Stimulated activated CD8-positive, alpha-beta memory T cell treated with anti-CD3 and anti-CD28 coated beads, Interleukin-15, amount 100 ng/mL, for 4 hours (primary cell): Measurements from ENCODE around the gene RGS1.

Experiments used
- DNase-seq, 2 donors: peaks; one replicate each; pipeline ENCODE4 v3.0.0-alpha.2; 2020; ENCODE audit warnings: low read depth in 2 of 2

The RGS1 gene

GRCh38 chr1:192553741-192554140 lies 21.8 kb upstream of the RGS1 start:
- DNase-seq: no peak

- no peak for DNase-seq
These were observed 20.7 kb upstream of the RGS1 start for GRCh38 chr1:192554904-192555303.

GRCh38 chr1:192555399-192555798 lies 20.2 kb upstream of the RGS1 start:
- DNase-seq: no peak

- no peak for DNase-seq
These were observed 17.6 kb upstream of the RGS1 start for GRCh38 chr1:192557841-192558595.

GRCh38 chr1:192559115-192560006 lies 16.2 kb upstream of the RGS1 start:
- no peak for DNase-seq

GRCh38 chr1:192561301-192561700 lies 14.3 kb upstream of the RGS1 start:
- no peak for DNase-seq

GRCh38 chr1:192563129-192563528 lies 12.4 kb upstream of the RGS1 start:
- DNase-seq: no peak

GRCh38 chr1:192564099-192564498 lies 11.5 kb upstream of the RGS1 start:
- no peak for DNase-seq

- DNase-seq: no peak
These were observed 9.6 kb upstream of the RGS1 start for GRCh38 chr1:192565946-192566345.

- no peak for DNase-seq
These were observed 8.9 kb upstream of the RGS1 start for GRCh38 chr1:192566657-192567056.

- DNase-seq: no peak
These were observed 7.5 kb upstream of the RGS1 start for GRCh38 chr1:192568063-192568462.

- no peak for DNase-seq
These were observed 3.9 kb upstream of the RGS1 start for GRCh38 chr1:192571668-192572067.

- no peak for DNase-seq
These were observed 2.1 kb upstream of the RGS1 start for GRCh38 chr1:192573499-192573898.

- DNase-seq: no peak
These were observed 1.5 kb upstream of the RGS1 start for GRCh38 chr1:192574073-192574472.

- DNase-seq: no peak
These were observed 894 bp downstream of the RGS1 start for GRCh38 chr1:192576190-192577144.

- no peak for DNase-seq
These were observed 1.9 kb downstream of the RGS1 start for GRCh38 chr1:192577145-192578140.

GRCh38 chr1:192578144-192578909 lies 2.8 kb downstream of the RGS1 start:
- no peak for DNase-seq

GRCh38 chr1:192579010-192579738 lies 3.6 kb downstream of the RGS1 start:
- no peak for DNase-seq

- no peak for DNase-seq
These were observed 4.9 kb downstream of the RGS1 start for GRCh38 chr1:192580351-192580962.
